ENCODE data around the gene ELP4. TPM values are rescaled to one million over a fixed set of nuclear protein-coding genes. Genes with fewer than 3 reads are reported as not detected.

Gene ELP4
- total and polyA plus RNA-seq, 11 donors = 8.5 to 20.7 (median 14.1) TPM

DNA sequence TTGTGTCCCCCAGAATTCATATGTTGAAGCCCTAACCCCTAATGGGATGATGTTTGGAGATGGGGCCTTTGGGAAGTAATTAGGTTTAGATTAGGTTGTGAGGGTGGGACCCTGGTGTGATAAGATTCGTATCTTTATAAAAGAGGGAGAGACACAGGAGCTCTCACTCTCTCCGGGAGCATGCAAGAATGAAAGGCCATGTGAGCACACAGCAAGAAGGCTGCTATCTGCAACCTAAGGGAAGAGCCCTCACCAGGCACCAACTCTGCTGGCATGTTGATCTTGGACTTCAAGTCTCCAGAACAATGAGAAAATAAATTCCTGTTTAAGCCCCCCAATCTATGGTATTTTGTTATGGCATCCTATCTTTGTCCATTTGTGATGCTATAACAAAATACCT lies 97.3 kb downstream of the ELP4 start:
- TF ChIP-seq, protein P1, sequence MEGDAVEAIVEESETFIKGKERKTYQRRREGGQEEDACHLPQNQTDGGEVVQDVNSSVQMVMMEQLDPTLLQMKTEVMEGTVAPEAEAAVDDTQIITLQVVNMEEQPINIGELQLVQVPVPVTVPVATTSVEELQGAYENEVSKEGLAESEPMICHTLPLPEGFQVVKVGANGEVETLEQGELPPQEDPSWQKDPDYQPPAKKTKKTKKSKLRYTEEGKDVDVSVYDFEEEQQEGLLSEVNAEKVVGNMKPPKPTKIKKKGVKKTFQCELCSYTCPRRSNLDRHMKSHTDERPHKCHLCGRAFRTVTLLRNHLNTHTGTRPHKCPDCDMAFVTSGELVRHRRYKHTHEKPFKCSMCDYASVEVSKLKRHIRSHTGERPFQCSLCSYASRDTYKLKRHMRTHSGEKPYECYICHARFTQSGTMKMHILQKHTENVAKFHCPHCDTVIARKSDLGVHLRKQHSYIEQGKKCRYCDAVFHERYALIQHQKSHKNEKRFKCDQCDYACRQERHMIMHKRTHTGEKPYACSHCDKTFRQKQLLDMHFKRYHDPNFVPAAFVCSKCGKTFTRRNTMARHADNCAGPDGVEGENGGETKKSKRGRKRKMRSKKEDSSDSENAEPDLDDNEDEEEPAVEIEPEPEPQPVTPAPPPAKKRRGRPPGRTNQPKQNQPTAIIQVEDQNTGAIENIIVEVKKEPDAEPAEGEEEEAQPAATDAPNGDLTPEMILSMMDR (IDR thresholded peaks at IDR 0.05) = no peak
- TF ChIP-seq POLR2A (IDR thresholded peaks at IDR 0.05) = no peak
- no peaks in the 10 kb centered on the region for H3K27me3 ChIP-seq
- ATAC-seq (no peak), DNase-seq (no peak)
- H3K4me1 ChIP-seq = peaks cover 0 to under 1% (median 0%) of the 10 kb centered on the region in 12 donors
- H3K27ac ChIP-seq = no peak overlapping the region
- intact Hi-C loops (cut with DNase I) = no loop called here
- 72 to 100% (median 88%) methylated on average over 2 of the region's 2 CpGs for WGBS, 4 donors
- peaks cover 0 to 14% (median 0%) of the 10 kb centered on the region in 9 donors for H3K36me3 ChIP-seq
- no peak overlapping the region for H3K4me3 ChIP-seq
- no peaks in the 10 kb centered on the region for H3K9me3 ChIP-seq

DNA sequence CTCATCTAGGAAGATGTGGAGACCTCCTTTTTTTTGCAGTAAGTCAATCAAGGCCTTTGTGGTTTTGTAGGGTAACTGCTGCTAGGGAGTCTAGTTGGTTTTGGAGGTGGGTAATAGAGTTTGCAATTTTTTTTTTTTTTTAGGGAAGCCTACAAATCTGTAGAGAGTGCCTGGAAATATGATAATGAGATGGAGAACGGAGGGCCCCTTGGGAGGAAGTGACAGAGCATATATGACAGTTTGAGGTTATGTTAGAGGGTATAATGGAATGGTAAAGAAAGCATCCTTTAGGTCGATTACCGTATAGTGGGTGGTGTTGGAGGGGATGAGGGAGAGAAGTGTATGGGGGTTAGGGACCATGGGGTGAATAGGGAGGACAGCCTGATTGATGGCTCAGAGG lies 98.3 kb downstream of the ELP4 start:
- DNase-seq (no peak), ATAC-seq (no peak)
- TF ChIP-seq, protein P1 (IDR thresholded peaks at IDR 0.05) = no peak
- no peak for TF ChIP-seq POLR2A (IDR thresholded peaks at IDR 0.05)
- Histone ChIP-seq H3K27ac (no peak overlapping the region), H3K4me1 (peaks cover 0 to 10% (median 0%) of the 10 kb centered on the region in 12 donors), H3K36me3 (peaks cover 0 to 14% (median 0%) of the 10 kb centered on the region in 9 donors), H3K27me3 (no peaks in the 10 kb centered on the region), H3K9me3 (no peaks in the 10 kb centered on the region), H3K4me3 (no peak overlapping the region)
- intact Hi-C loops (cut with DNase I) = no loop called here
- WGBS, 4 donors = 89 to 95% (median 91%) methylated on average over 3 of the region's 3 CpGs

DNA sequence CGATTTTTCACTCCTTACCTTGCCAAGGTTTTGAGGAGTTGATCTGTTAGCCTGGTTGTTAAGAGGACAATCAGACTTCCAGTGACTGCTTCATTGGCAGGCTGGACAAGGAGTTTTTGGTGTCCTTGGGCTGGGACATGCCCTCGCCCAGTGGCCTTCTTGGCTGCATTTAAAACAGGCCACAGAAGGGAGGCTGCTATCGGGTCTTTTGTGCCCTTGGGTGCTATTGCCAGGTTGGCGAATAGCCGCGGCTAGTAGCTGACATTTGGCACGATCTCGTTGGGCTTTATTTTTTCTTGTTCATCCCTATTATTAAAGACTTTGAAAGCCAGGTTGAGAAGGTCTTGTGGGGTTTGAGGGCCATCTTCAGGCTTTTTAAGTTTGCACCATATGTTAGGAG lies 99.4 kb downstream of the ELP4 start:
- TF ChIP-seq, protein P1 (IDR thresholded peaks at IDR 0.05) = no peak
- no peak for TF ChIP-seq POLR2A (IDR thresholded peaks at IDR 0.05)
- Histone ChIP-seq H3K36me3 (peaks cover 0 to 14% (median 0%) of the 10 kb centered on the region in 9 donors), H3K4me3 (no peak overlapping the region), H3K9me3 (no peaks in the 10 kb centered on the region), H3K27ac (no peak overlapping the region), H3K4me1 (peaks cover 0 to 13% (median 0%) of the 10 kb centered on the region in 12 donors), H3K27me3 (no peaks in the 10 kb centered on the region)
- no peak for ATAC-seq
- intact Hi-C loops (cut with DNase I) = no loop called here
- DNase-seq = no peak
- 94 to 98% (median 96%) methylated on average over 8 of the region's 8 CpGs for WGBS, 4 donors

GRCh38 chr11:31610544-31610943 lies 101.0 kb downstream of the ELP4 start:
- TF ChIP-seq POLR2A (IDR thresholded peaks at IDR 0.05) = no peak
- TF ChIP-seq, protein P1 (IDR thresholded peaks at IDR 0.05) = no peak
- Histone ChIP-seq H3K9me3 (no peaks in the 10 kb centered on the region), H3K4me3 (no peak overlapping the region), H3K36me3 (peaks cover 0 to 3% (median 0%) of the 10 kb centered on the region in 9 donors), H3K27me3 (no peaks in the 10 kb centered on the region), H3K27ac (no peak overlapping the region), H3K4me1 (peaks cover 0 to 13% (median 0%) of the 10 kb centered on the region in 12 donors)
- ATAC-seq = no peak
- no peak for DNase-seq
- intact Hi-C loops (cut with DNase I) = no loop called here
